Measurements from ENCODE around the gene CD8A. TPM values are rescaled to one million over a fixed set of nuclear protein-coding genes. Genes with fewer than 3 reads are reported as not detected.
A peak's percentile ranks its signal among the peaks of the same experiment; 100 is the strongest.

CD8A gene
- polyA plus RNA-seq, 3 donors = 0.03 to 1.1 (median 0.88) TPM

DNA sequence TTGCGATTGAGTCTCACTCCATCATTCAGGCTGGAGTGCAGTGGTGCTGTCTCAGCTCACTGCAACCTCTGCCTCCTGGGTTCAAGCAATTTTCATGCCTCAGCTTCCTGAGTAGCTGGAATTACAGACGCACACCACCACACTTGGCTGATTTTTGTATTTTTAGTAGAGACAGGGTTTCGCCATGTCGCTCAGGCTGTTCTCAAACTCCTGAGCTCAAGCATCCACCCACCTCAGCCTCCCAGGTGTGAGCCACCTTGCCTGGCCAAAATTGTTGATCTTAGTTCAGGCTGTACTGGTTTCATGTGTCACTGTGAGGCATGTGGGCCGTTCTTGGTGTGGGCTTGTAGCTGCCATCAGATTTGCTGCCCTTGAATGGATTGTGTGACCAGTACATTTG, 18.1 kb downstream of the CD8A start:
- Histone ChIP-seq H3K27ac (ENCODE audit: low read depth in 1 of 2, low read length in 2 of 2) (no peak overlapping the region), H3K9ac (ENCODE audit: insufficient read depth, low read length, poor library complexity, severe bottlenecking) (no peak overlapping the region), H2AFZ (ENCODE audit: insufficient read depth, low read depth, low read length, poor library complexity, severe bottlenecking) (no peak overlapping the region), H3K4me2 (replicated peaks; ENCODE audit: extremely low read depth, low read length, poor library complexity, severe bottlenecking) (no peak overlapping the region), H3K4me3 (replicated peaks in 1 of 3; ENCODE audit: low read depth in 2 of 3, low read length in 3 of 3) (no peak overlapping the region), H3K27me3 (ENCODE audit: control insufficient read depth in 2 of 2, insufficient read depth in 2 of 2, low read length in 2 of 2) (no peaks in the 10 kb centered on the region), H3K79me2 (ENCODE audit: insufficient read depth, low read length) (no peaks in the 10 kb centered on the region), H3K9me3 (replicated peaks in 1 of 2; ENCODE audit: control insufficient read depth in 1 of 2, insufficient read depth in 1 of 2, low read length in 2 of 2) (no peaks in the 10 kb centered on the region), H4K20me1 (ENCODE audit: insufficient read depth, low read length) (peaks cover 21% of the 10 kb centered on the region), H3K4me1 (ENCODE audit: control insufficient read depth in 1 of 2, insufficient read depth in 2 of 2, low read length in 2 of 2) (no peaks in the 10 kb centered on the region), H3K36me3 (replicated peaks in 1 of 2; ENCODE audit: control insufficient read depth in 1 of 2, insufficient read depth in 2 of 2, low read length in 2 of 2) (peaks cover 74 to 98% of the 10 kb centered on the region in 2 donors)
- Mint-ChIP-seq H3K36me3 (peaks cover 85% of the 10 kb centered on the region in 2 donors), H3K4me3 (no peak overlapping the region), H3K27ac (peak overlapping the region in 1 of 7 donors; percentile 52), H3K9me3 (no peaks in the 10 kb centered on the region), H3K27me3 (ENCODE audit: low read depth in 3 of 3) (peaks cover 0 to 2% (median 0%) of the 10 kb centered on the region in 3 donors), H3K4me1 (no peaks in the 10 kb centered on the region)
- no peak for DNase-seq
- intact Hi-C loops (cut with micrococcal nuclease) = no loop called here
- WGBS (ENCODE audit: insufficient coverage) = no CpG with 5 or more reads among the region's 5 CpGs
- TF ChIP-seq, protein P1, sequence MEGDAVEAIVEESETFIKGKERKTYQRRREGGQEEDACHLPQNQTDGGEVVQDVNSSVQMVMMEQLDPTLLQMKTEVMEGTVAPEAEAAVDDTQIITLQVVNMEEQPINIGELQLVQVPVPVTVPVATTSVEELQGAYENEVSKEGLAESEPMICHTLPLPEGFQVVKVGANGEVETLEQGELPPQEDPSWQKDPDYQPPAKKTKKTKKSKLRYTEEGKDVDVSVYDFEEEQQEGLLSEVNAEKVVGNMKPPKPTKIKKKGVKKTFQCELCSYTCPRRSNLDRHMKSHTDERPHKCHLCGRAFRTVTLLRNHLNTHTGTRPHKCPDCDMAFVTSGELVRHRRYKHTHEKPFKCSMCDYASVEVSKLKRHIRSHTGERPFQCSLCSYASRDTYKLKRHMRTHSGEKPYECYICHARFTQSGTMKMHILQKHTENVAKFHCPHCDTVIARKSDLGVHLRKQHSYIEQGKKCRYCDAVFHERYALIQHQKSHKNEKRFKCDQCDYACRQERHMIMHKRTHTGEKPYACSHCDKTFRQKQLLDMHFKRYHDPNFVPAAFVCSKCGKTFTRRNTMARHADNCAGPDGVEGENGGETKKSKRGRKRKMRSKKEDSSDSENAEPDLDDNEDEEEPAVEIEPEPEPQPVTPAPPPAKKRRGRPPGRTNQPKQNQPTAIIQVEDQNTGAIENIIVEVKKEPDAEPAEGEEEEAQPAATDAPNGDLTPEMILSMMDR (IDR thresholded peaks at IDR 0.05) = no peak

DNA sequence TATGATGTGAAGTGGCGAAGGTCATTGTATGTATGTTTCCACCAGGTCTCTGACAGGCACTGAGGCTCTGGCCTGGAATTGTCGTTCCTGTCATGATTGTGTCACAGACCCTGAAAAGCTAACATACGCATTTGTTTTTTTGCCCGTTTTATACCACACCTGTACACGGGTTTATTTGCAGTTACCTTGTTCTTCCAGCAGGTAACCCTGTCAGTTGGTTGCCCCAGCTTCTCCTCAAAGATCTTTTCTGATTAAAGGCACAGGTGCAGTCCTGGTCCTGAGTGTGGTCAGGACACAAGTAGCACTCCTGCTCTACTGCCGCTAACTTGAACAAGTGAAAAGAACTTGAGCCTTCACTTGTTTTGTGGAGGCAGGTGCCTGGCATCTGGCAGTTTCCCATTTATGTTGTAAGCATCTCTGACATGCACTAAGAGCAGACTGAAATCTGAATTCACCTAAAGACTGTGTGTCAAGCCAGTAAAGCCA, 19.9 kb downstream of the CD8A start:
- TF ChIP-seq, protein P1 (IDR thresholded peaks at IDR 0.05) = no peak
- Mint-ChIP-seq H3K36me3 (peaks cover 89 to 96% of the 10 kb centered on the region in 2 donors), H3K27me3 (ENCODE audit: low read depth in 3 of 3) (peaks cover 0 to 2% (median 0%) of the 10 kb centered on the region in 3 donors), H3K4me3 (no peak overlapping the region), H3K4me1 (no peaks in the 10 kb centered on the region), H3K9me3 (no peaks in the 10 kb centered on the region), H3K27ac (peak overlapping the region in 1 of 7 donors; percentile 62)
- Histone ChIP-seq H3K27me3 (ENCODE audit: control insufficient read depth in 2 of 2, insufficient read depth in 2 of 2, low read length in 2 of 2) (no peaks in the 10 kb centered on the region), H3K4me1 (ENCODE audit: control insufficient read depth in 1 of 2, insufficient read depth in 2 of 2, low read length in 2 of 2) (no peaks in the 10 kb centered on the region), H2AFZ (ENCODE audit: insufficient read depth, low read depth, low read length, poor library complexity, severe bottlenecking) (no peak overlapping the region), H3K79me2 (ENCODE audit: insufficient read depth, low read length) (no peaks in the 10 kb centered on the region), H3K9ac (ENCODE audit: insufficient read depth, low read length, poor library complexity, severe bottlenecking) (no peak overlapping the region), H3K4me2 (replicated peaks; ENCODE audit: extremely low read depth, low read length, poor library complexity, severe bottlenecking) (no peak overlapping the region), H3K36me3 (replicated peaks in 1 of 2; ENCODE audit: control insufficient read depth in 1 of 2, insufficient read depth in 2 of 2, low read length in 2 of 2) (peaks cover 87 to 98% of the 10 kb centered on the region in 2 donors), H3K4me3 (replicated peaks in 1 of 3; ENCODE audit: low read depth in 2 of 3, low read length in 3 of 3) (no peak overlapping the region), H3K27ac (ENCODE audit: low read depth in 1 of 2, low read length in 2 of 2) (no peak overlapping the region), H3K9me3 (replicated peaks in 1 of 2; ENCODE audit: control insufficient read depth in 1 of 2, insufficient read depth in 1 of 2, low read length in 2 of 2) (no peaks in the 10 kb centered on the region), H4K20me1 (ENCODE audit: insufficient read depth, low read length) (peaks cover 21% of the 10 kb centered on the region)
- DNase-seq = no peak
- intact Hi-C loops (cut with micrococcal nuclease) = no loop called here
- 97% methylated on average over 6 of the region's 6 CpGs for WGBS (ENCODE audit: insufficient coverage)
